Cortex of kidney (tissue), 1 donor: ENCODE data around the gene POGZ.
"Not testable (repeated sequence)": the region's sequence is repeated elsewhere in the genome, so short reads cannot be mapped to it uniquely, and the experiment has no call there.

Source experiments
- DNase-seq: peaks from one replicate; lab custom pipeline; 2025; lab: John Stamatoyannopoulos, UW

POGZ gene

GRCh38 chr1:151478140-151478812 lies 19.0 kb upstream of the POGZ start:
- no peak for DNase-seq

GRCh38 chr1:151477066-151477465 lies 17.8 kb upstream of the POGZ start:
- no peak for DNase-seq

GRCh38 chr1:151476083-151476482 lies 16.8 kb upstream of the POGZ start:
- no peak for DNase-seq

GRCh38 chr1:151475175-151475574 lies 15.9 kb upstream of the POGZ start:
- no peak for DNase-seq

GRCh38 chr1:151474745-151475144 lies 15.5 kb upstream of the POGZ start:
- DNase-seq: no peak

- DNase-seq: no peak
Measured at GRCh38 chr1:151472856-151473731, 13.8 kb upstream of the POGZ start.

GRCh38 chr1:151465026-151465425 lies 5.7 kb upstream of the POGZ start:
- DNase-seq: no peak

GRCh38 chr1:151461694-151462093 lies 2.4 kb upstream of the POGZ start:
- no peak for DNase-seq

GRCh38 chr1:151458802-151459330 lies 428 bp downstream of the POGZ start:
- no peak for DNase-seq

GRCh38 chr1:151457911-151458801 lies 1.1 kb downstream of the POGZ start:
- no peak for DNase-seq

GRCh38 chr1:151455966-151456365 lies 3.3 kb downstream of the POGZ start:
- DNase-seq: no peak

- DNase-seq: no peak
Measured at GRCh38 chr1:151455231-151455630, 4.1 kb downstream of the POGZ start.

GRCh38 chr1:151447696-151448095 lies 11.6 kb downstream of the POGZ start:
- DNase-seq: no peak

GRCh38 chr1:151444783-151445177 lies 14.5 kb downstream of the POGZ start:
- DNase-seq: no peak

- DNase-seq: no peak
Measured at GRCh38 chr1:151443846-151444782, 15.2 kb downstream of the POGZ start.

GRCh38 chr1:151437396-151437795 lies 21.9 kb downstream of the POGZ start:
- not testable (repeated sequence) for DNase-seq

GRCh38 chr1:151436985-151437384 lies 22.3 kb downstream of the POGZ start:
- no peak for DNase-seq

GRCh38 chr1:151435174-151435573 lies 24.1 kb downstream of the POGZ start:
- DNase-seq: no peak

GRCh38 chr1:151433827-151434226 lies 25.5 kb downstream of the POGZ start:
- DNase-seq: not testable (repeated sequence)

- DNase-seq: no peak
Measured at GRCh38 chr1:151428068-151428467, 31.2 kb downstream of the POGZ start.

- no peak for DNase-seq
Measured at GRCh38 chr1:151425103-151425502, 34.2 kb downstream of the POGZ start.
